ENCODE measurements around the gene IL1RAPL2.

DNA sequence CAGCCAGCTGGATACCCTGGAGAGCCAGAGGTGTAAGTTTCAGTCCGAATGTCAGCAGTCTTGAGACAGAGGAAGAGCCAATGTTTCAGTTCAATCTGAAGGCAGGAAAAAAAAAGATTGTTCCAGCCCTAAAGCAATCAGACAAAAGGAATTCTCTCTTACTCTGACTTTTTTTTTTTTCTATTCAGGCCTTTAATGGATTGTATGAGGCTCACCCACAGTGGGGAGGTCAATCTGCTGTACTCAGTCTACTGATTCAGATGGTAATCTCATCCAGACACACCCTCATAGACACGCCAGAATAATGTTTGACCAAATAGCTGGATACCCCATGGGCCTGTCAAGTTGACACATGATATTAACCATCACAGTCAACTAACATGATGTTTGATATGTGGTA is 602.6 kb downstream of the IL1RAPL2 start:
- TF ChIP-seq, protein P1, sequence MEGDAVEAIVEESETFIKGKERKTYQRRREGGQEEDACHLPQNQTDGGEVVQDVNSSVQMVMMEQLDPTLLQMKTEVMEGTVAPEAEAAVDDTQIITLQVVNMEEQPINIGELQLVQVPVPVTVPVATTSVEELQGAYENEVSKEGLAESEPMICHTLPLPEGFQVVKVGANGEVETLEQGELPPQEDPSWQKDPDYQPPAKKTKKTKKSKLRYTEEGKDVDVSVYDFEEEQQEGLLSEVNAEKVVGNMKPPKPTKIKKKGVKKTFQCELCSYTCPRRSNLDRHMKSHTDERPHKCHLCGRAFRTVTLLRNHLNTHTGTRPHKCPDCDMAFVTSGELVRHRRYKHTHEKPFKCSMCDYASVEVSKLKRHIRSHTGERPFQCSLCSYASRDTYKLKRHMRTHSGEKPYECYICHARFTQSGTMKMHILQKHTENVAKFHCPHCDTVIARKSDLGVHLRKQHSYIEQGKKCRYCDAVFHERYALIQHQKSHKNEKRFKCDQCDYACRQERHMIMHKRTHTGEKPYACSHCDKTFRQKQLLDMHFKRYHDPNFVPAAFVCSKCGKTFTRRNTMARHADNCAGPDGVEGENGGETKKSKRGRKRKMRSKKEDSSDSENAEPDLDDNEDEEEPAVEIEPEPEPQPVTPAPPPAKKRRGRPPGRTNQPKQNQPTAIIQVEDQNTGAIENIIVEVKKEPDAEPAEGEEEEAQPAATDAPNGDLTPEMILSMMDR (IDR thresholded peaks at IDR 0.05; ENCODE audit: low read depth, low read length): no peak
- TF ChIP-seq POLR2A (IDR thresholded peaks at IDR 0.05; ENCODE audit: extremely low read depth, insufficient read length): no peak

Data from NB4 (cell line).